Suprapubic skin (tissue), 3 donors: ENCODE measurements around the gene RANBP1.

ENCODE experiments used
- CTCF ChIP-seq, 2 donors: fragments of 200-600 bp in 1 of 2; fragments of 450-650 bp in 1 of 2; sonication (generic) in 1 of 2; IDR thresholded peaks; one replicate each; pipeline ENCODE4 v1.5.1; 2016 to 2019; ENCODE audit warnings: antibody characterized with exemption in 2 of 2, mild to moderate bottlenecking in 1 of 2, moderate library complexity in 1 of 2
- POLR2A ChIP-seq, 2 donors: fragments of 450-650 bp; IDR thresholded peaks; one replicate each; pipeline ENCODE4 v1.6.1; 2017; ENCODE audit warnings: antibody characterized with exemption in 2 of 2, mild to moderate bottlenecking in 2 of 2, moderate library complexity in 2 of 2

DNA sequence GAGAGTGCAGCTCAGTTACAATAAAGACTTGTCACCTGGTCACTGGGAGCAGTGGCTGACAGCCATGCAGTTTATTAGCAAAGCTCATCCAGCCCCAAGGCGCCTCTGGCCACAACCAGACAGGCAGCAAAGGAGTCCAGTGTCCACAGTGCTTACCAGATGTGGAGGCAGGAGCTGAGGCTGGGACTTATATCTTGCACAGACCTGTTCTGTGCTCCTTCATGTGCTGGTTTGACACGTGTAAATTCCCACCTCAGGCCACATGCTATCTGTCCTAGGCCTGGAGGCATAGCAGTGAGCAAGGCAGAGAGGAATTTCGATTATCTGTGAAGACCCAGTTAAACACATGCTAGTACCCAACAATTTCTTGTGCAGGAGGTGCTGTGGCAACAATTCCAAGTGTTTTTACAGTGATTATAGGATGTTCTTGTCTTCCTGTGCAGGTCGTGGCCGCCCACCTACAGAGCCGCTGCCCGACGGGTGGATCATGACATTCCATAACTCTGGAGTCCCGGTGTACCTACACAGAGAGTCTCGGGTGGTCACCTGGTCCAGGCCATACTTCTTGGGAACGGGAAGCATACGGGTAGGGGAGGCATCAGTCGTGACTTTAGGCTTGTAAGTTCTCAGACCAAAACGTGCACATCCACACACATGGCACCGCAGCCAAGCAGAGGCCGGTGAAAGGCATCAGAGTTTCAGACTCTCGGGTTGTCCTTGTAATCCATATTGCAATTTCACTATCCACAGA is 26.5 kb upstream of the RANBP1 start:
- TF ChIP-seq CTCF (IDR thresholded peaks at IDR 0.05) (no peak), POLR2A (IDR thresholded peaks at IDR 0.05) (no peak)
